Thyroid gland (tissue), 4 donors: Measurements from ENCODE around the gene MARK1.

Experiments
- POLR2A ChIP-seq, 2 donors: fragments of 450-650 bp; IDR thresholded peaks; one replicate each; pipeline ENCODE4 v1.6.1; 2017; ENCODE audit warnings: antibody characterized with exemption in 2 of 2, mild to moderate bottlenecking in 2 of 2, moderate library complexity in 1 of 2
- TF ChIP-seq, protein P1 (sequence below), 6 experiments: fragments of 200-600 bp in 3 of 6; fragments of 450-650 bp in 3 of 6; sonication (generic) in 3 of 6; IDR thresholded peaks; one replicate each; pipeline ENCODE4 v1.5.1; 2016 to 2019; ENCODE audit warnings: antibody characterized with exemption in 6 of 6, mild to moderate bottlenecking in 2 of 6, inconsistent platforms in 1 of 6, moderate library complexity in 1 of 6

DNA sequence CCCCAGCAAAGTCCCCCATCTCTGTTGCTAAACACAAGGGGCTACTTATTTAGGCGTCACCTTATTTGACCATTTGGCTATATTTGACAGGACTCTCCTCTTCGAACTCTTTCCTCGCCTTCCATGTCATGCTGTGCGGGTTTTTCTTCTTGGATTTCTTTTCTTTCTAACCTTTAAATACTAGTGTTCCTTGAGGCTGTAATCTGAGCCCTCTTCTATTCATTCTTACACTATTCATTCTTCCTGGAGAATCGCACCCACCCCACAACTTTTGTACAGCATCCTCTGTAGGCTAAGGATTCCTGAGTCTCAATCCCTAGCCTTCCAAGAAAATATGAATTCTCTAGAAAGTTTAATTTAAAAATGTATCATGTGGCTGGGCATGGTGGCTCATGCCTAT lies 100.5 kb downstream of the MARK1 start:
- TF ChIP-seq, protein P1, sequence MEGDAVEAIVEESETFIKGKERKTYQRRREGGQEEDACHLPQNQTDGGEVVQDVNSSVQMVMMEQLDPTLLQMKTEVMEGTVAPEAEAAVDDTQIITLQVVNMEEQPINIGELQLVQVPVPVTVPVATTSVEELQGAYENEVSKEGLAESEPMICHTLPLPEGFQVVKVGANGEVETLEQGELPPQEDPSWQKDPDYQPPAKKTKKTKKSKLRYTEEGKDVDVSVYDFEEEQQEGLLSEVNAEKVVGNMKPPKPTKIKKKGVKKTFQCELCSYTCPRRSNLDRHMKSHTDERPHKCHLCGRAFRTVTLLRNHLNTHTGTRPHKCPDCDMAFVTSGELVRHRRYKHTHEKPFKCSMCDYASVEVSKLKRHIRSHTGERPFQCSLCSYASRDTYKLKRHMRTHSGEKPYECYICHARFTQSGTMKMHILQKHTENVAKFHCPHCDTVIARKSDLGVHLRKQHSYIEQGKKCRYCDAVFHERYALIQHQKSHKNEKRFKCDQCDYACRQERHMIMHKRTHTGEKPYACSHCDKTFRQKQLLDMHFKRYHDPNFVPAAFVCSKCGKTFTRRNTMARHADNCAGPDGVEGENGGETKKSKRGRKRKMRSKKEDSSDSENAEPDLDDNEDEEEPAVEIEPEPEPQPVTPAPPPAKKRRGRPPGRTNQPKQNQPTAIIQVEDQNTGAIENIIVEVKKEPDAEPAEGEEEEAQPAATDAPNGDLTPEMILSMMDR (IDR thresholded peaks at IDR 0.05), result no peak
- no peak for TF ChIP-seq POLR2A (IDR thresholded peaks at IDR 0.05)
